CD4-positive, alpha-beta T cell (primary cell): ENCODE results near the gene MLLT10. TPM values are rescaled to one million over a fixed set of nuclear protein-coding genes. Genes with fewer than 3 reads are reported as not detected.

Experiments
- ATAC-seq: fragments of 200-7000 bp; cut with Tn5 transposase; one replicate; pipeline ENCODE4 v1.10.0; 2022; ENCODE audit warnings: mild to moderate bottlenecking; ENCODE audit not compliant: poor library complexity
- CTCF ChIA-PET: fragments of 350-600 bp; sonication (Branson Sonifier 250); formaldehyde crosslinking; loops from one replicate; lab custom pipeline; 2021; ENCODE audit warnings: antibody characterized with exemption, inconsistent platforms; lab: Charles Lee
- POLR2A ChIA-PET: fragments of 350-600 bp; sonication (Branson Sonifier 250); formaldehyde crosslinking; loops from one replicate; lab custom pipeline; 2021; ENCODE audit warnings: antibody characterized with exemption, inconsistent platforms; lab: Charles Lee
- DNase-seq, 14 experiments: peaks; one replicate each; pipeline ENCODE4 v3.0.0-alpha.2; 2013 to 2020; ENCODE audit warnings: mixed read lengths in 2 of 14
- H3K27ac ChIP-seq, 2 donors: one replicate each; pipeline versions ENCODE4 v1.5.1 to v1.7.0; 2013; ENCODE audit warnings: low read length in 2 of 2, low read depth in 1 of 2, mild to moderate bottlenecking in 1 of 2
- H3K27me3 ChIP-seq, 2 experiments: 1 replicate in 1 of 2; 2 replicates in 1 of 2; pipeline versions ENCODE4 v1.6.1 to v1.7.0; 2013; ENCODE audit warnings: low read length in 2 of 2, control low read depth in 1 of 2, mild to moderate bottlenecking in 1 of 2, moderate library complexity in 1 of 2; ENCODE audit not compliant: insufficient read depth in 2 of 2, control insufficient read depth in 1 of 2
- H3K36me3 ChIP-seq: one replicate; pipeline ENCODE4 v1.6.1; 2013; ENCODE audit warnings: low read length, control low read depth; ENCODE audit not compliant: insufficient read depth
- H3K4me1 ChIP-seq: one replicate; pipeline ENCODE4 v1.6.1; 2013; ENCODE audit warnings: low read length, control low read depth; ENCODE audit not compliant: insufficient read depth
- H3K4me3 ChIP-seq: one replicate; pipeline ENCODE4 v1.5.1; 2013; ENCODE audit warnings: mild to moderate bottlenecking, low read length, moderate library complexity
- H3K9me3 ChIP-seq, 2 experiments: 1 replicate in 1 of 2; 2 replicates in 1 of 2; pipeline versions ENCODE4 v1.6.1 to v1.7.0; 2013; ENCODE audit warnings: low read length in 2 of 2, mild to moderate bottlenecking in 2 of 2, control low read depth in 1 of 2, moderate library complexity in 1 of 2; ENCODE audit not compliant: control insufficient read depth in 1 of 2, insufficient read depth in 1 of 2
- H3K27ac Mint-ChIP-seq: one replicate; pipeline ENCODE4 v1.8.0; 2020; ENCODE audit warnings: mixed read lengths
- H3K27me3 Mint-ChIP-seq: one replicate; pipeline ENCODE4 v1.8.0; 2021; ENCODE audit warnings: mixed read lengths
- H3K36me3 Mint-ChIP-seq: one replicate; pipeline ENCODE4 v1.8.0; 2021; ENCODE audit warnings: low read depth, mixed read lengths
- H3K4me1 Mint-ChIP-seq: one replicate; pipeline ENCODE4 v1.8.0; 2021; ENCODE audit warnings: low read depth, mixed read lengths
- H3K4me3 Mint-ChIP-seq: one replicate; pipeline ENCODE4 v1.8.0; 2020; ENCODE audit warnings: mild to moderate bottlenecking, mixed read lengths
- H3K9me3 Mint-ChIP-seq: one replicate; pipeline ENCODE4 v1.8.0; 2020; ENCODE audit warnings: mixed read lengths
- CTCF ChIP-seq: fragments of 200-600 bp; IDR thresholded peaks from one replicate; pipeline ENCODE4 v1.8.0; 2022; ENCODE audit warnings: antibody characterized with exemption, mild to moderate bottlenecking
- intact Hi-C, 2 experiments: fragments of 100-400 bp; cut with DNase I in 1 of 2; cut with micrococcal nuclease in 1 of 2; formaldehyde crosslinking; loops; one replicate each; pipeline versions ENCODE4 v1.15.1 to v1.9.0; 2023 to 2025; cut with DNase I, micrococcal nuclease
- total RNA-seq, 174 experiments: library from RNA in 2 of 174; stranded (reverse) in 2 of 174; gene quantifications; one replicate each; pipeline ENCODE4 v1.2.3 and lab custom pipeline; 2021 to 2026

Gene MLLT10
- total RNA-seq, 2 experiments from 2014 or later: 46.0 to 64.1 TPM

GRCh38 chr10:21514818-21515351, 19.1 kb upstream of the MLLT10 start:
- Histone ChIP-seq H3K27me3 (peaks cover 55 to 87% of the 10 kb centered on the region in 2 experiments), H3K27ac (no peak overlapping the region), H3K9me3 (peaks cover 0 to 9% of the 10 kb centered on the region in 2 experiments), H3K4me1 (peaks cover 36% of the 10 kb centered on the region), H3K36me3 (no peaks in the 10 kb centered on the region), H3K4me3 (no peak overlapping the region)
- H3K27ac Mint-ChIP-seq: no peak overlapping the region
- H3K4me1 Mint-ChIP-seq: peaks cover 34% of the 10 kb centered on the region
- H3K4me3 Mint-ChIP-seq: no peak overlapping the region
- intact Hi-C loops: loop anchor here (2.0 to 5.0 kb wide), 2 partner anchors 14 to 827 kb away; no protein-coding TSS in a partner anchor
- H3K9me3 Mint-ChIP-seq: no peaks in the 10 kb centered on the region
- ChIA-PET POLR2A (interaction anchor here (1.8 to 2.2 kb wide), 2 partner anchors 11 to 18 kb away, joined by 4 to 15 read pairs; partner anchors contain the start of gene SKIDA1), CTCF (interaction anchor here (0.8 to 4.9 kb wide), 3 partner anchors 9 to 23 kb away, joined by 3 to 29 read pairs (median 3); no protein-coding TSS in a partner anchor)
- H3K36me3 Mint-ChIP-seq: no peaks in the 10 kb centered on the region
- DNase-seq (no peak), ATAC-seq (no peak)
- no peak for TF ChIP-seq CTCF
- peaks cover 87% of the 10 kb centered on the region for H3K27me3 Mint-ChIP-seq

GRCh38 chr10:21515361-21516241, 18.4 kb upstream of the MLLT10 start:
- Histone ChIP-seq H3K4me3 (peak overlapping the region; percentile 36), H3K4me1 (peaks cover 39% of the 10 kb centered on the region), H3K27ac (no peak overlapping the region), H3K27me3 (peaks cover 55 to 84% of the 10 kb centered on the region in 2 experiments), H3K9me3 (peaks cover 0 to 7% of the 10 kb centered on the region in 2 experiments), H3K36me3 (no peaks in the 10 kb centered on the region)
- Mint-ChIP-seq H3K36me3 (no peaks in the 10 kb centered on the region), H3K27me3 (peaks cover 92% of the 10 kb centered on the region), H3K4me1 (peaks cover 41% of the 10 kb centered on the region), H3K4me3 (peak overlapping the region; percentile 77), H3K9me3 (no peaks in the 10 kb centered on the region), H3K27ac (no peak overlapping the region)
- DNase-seq: no peak
- TF ChIP-seq CTCF: no peak
- ATAC-seq: no peak
- POLR2A ChIA-PET: interaction anchor here (1.3 to 2.2 kb wide), 5 partner anchors 9 to 19 kb away, joined by 3 to 15 read pairs (median 7); partner anchors contain the start of gene SKIDA1
- intact Hi-C loops: loop anchor here (1.0 to 5.0 kb wide), 3 partner anchors 10 to 827 kb away; partner anchors contain the start of gene SKIDA1 (in 1 of the 2)
- CTCF ChIA-PET: interaction anchor here (0.6 to 4.9 kb wide), 3 partner anchors 9 to 95 kb away, joined by 3 to 29 read pairs (median 3); no protein-coding TSS in a partner anchor
